Nephron progenitor cell (in vitro differentiated cells): ENCODE data around the gene APBB2.

Experiments
- DNase-seq: peaks from one replicate; pipeline ENCODE4 v3.0.0; 2021
- H3K27ac Mint-ChIP-seq: 2 replicates; pipeline ENCODE4 v1.8.0; 2021; ENCODE audit warnings: mild to moderate bottlenecking, moderate library complexity, mixed read lengths
- H3K27me3 Mint-ChIP-seq: 2 replicates; pipeline ENCODE4 v1.8.0; 2021; ENCODE audit warnings: mild to moderate bottlenecking, low read depth, mixed read lengths; ENCODE audit not compliant: poor library complexity
- H3K36me3 Mint-ChIP-seq: 2 replicates; pipeline ENCODE4 v1.8.0; 2021; ENCODE audit warnings: low read depth, mixed read lengths
- H3K4me1 Mint-ChIP-seq: 2 replicates; pipeline ENCODE4 v1.8.0; 2021; ENCODE audit warnings: mixed read lengths
- H3K4me3 Mint-ChIP-seq: 2 replicates; pipeline ENCODE4 v1.8.0; 2021; ENCODE audit warnings: mild to moderate bottlenecking, moderate library complexity, mixed read lengths
- H3K9me3 Mint-ChIP-seq: 2 replicates; pipeline ENCODE4 v1.8.0; 2021; ENCODE audit warnings: mild to moderate bottlenecking, moderate library complexity, mixed read lengths
- TF ChIP-seq, protein P1 (sequence below): fragments of 200-600 bp; sonication (generic); IDR thresholded peaks from 2 replicates; pipeline ENCODE4 v1.5.0; 2021; ENCODE audit warnings: antibody characterized with exemption

Gene APBB2

DNA sequence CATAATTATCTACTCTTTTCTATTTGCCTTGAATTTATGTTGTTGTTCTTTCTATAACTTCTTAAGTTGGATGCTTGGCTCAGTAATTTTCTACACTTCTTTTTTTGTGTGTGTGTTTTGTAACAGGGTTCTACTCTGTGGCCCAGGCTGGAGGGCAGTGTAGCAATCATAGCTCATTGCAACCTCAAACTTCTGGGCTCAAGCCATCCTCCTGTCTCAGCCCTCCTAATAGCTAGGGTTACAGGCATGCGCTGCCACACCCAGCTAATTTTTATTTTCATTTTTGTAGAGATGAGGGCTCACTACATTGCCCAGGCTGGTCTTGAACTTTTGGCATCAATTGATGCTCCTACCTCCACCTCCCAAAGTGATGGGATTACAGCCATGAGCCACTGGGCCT is 21.7 kb upstream of the APBB2 start:
- DNase-seq = no peak
- TF ChIP-seq, protein P1, sequence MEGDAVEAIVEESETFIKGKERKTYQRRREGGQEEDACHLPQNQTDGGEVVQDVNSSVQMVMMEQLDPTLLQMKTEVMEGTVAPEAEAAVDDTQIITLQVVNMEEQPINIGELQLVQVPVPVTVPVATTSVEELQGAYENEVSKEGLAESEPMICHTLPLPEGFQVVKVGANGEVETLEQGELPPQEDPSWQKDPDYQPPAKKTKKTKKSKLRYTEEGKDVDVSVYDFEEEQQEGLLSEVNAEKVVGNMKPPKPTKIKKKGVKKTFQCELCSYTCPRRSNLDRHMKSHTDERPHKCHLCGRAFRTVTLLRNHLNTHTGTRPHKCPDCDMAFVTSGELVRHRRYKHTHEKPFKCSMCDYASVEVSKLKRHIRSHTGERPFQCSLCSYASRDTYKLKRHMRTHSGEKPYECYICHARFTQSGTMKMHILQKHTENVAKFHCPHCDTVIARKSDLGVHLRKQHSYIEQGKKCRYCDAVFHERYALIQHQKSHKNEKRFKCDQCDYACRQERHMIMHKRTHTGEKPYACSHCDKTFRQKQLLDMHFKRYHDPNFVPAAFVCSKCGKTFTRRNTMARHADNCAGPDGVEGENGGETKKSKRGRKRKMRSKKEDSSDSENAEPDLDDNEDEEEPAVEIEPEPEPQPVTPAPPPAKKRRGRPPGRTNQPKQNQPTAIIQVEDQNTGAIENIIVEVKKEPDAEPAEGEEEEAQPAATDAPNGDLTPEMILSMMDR = no peak
- no peaks in the 10 kb centered on the region for H3K4me1 Mint-ChIP-seq
- H3K9me3 Mint-ChIP-seq = no peaks in the 10 kb centered on the region
- peaks cover 8% of the 10 kb centered on the region for H3K27me3 Mint-ChIP-seq
- no peaks in the 10 kb centered on the region for H3K36me3 Mint-ChIP-seq
- H3K4me3 Mint-ChIP-seq = no peak overlapping the region
- no peak overlapping the region for H3K27ac Mint-ChIP-seq

DNA sequence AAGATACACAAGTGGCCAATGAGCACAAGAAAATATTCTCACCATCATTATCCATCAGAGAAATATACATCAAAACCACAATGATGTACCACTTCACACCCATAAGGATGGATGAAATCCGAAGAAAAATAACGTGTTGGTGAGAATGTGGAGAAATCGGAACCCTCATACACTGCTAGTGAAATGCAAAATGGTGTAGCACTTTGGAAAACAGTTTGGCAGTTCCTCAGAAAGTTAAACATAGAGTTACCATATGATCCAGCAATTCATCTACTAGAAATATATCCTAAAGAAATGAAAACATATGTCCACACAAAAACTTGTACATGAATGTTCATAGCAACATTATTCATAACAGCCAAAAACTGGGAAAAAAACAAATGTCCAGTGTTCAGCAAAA is 18.5 kb upstream of the APBB2 start:
- peaks cover 6% of the 10 kb centered on the region for H3K27me3 Mint-ChIP-seq
- DNase-seq = no peak
- no peaks in the 10 kb centered on the region for H3K36me3 Mint-ChIP-seq
- no peaks in the 10 kb centered on the region for H3K9me3 Mint-ChIP-seq
- no peaks in the 10 kb centered on the region for H3K4me1 Mint-ChIP-seq
- no peak overlapping the region for H3K27ac Mint-ChIP-seq
- TF ChIP-seq, protein P1 = no peak
- no peak overlapping the region for H3K4me3 Mint-ChIP-seq

DNA sequence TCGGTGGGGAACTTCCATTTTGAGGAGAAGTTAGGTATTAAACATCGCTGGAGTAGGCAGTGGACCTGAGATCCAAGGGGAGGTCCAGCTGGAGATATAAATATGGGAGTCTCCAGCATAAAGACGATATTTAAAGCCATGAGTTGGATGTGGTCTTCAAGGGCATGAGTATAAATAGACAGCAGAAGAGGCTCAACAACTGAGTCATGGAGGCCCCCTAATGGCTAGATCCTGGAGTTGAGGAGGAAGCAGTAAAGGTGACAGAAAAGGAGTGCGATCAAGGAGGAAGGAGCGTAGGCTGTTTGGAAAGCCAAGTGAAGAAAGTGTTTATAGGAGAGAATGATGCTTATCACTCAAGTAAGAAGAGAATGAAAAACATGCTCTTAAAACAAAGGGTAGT is 18.1 kb upstream of the APBB2 start:
- H3K27me3 Mint-ChIP-seq = peaks cover 6% of the 10 kb centered on the region
- no peaks in the 10 kb centered on the region for H3K36me3 Mint-ChIP-seq
- TF ChIP-seq, protein P1 = no peak
- H3K4me1 Mint-ChIP-seq = no peaks in the 10 kb centered on the region
- no peak overlapping the region for H3K4me3 Mint-ChIP-seq
- H3K27ac Mint-ChIP-seq = no peak overlapping the region
- no peaks in the 10 kb centered on the region for H3K9me3 Mint-ChIP-seq
- no peak for DNase-seq

DNA sequence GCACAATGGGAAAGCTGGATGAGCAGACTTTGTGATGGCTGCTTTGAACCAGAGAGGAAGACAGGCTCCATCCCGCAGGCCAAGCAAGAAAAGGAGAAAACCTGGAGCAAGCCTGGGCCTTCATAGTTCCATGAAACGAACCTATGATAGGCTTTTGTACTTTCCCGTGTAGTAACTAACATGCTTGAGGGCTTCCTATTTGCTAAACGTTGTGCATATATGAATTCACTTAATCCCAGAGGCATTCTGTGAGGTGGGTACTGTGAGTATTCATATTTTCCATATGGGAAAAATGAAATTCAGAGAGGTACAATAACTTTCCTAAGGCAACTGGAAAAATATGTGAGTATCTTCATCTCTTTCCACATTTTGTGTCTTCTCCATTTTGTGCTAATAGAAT is 13.6 kb upstream of the APBB2 start:
- DNase-seq = no peak
- H3K27ac Mint-ChIP-seq = no peak overlapping the region
- H3K4me1 Mint-ChIP-seq = peaks cover 2% of the 10 kb centered on the region
- H3K27me3 Mint-ChIP-seq = peaks cover 2% of the 10 kb centered on the region
- no peaks in the 10 kb centered on the region for H3K9me3 Mint-ChIP-seq
- no peak overlapping the region for H3K4me3 Mint-ChIP-seq
- TF ChIP-seq, protein P1 = no peak
- no peaks in the 10 kb centered on the region for H3K36me3 Mint-ChIP-seq

DNA sequence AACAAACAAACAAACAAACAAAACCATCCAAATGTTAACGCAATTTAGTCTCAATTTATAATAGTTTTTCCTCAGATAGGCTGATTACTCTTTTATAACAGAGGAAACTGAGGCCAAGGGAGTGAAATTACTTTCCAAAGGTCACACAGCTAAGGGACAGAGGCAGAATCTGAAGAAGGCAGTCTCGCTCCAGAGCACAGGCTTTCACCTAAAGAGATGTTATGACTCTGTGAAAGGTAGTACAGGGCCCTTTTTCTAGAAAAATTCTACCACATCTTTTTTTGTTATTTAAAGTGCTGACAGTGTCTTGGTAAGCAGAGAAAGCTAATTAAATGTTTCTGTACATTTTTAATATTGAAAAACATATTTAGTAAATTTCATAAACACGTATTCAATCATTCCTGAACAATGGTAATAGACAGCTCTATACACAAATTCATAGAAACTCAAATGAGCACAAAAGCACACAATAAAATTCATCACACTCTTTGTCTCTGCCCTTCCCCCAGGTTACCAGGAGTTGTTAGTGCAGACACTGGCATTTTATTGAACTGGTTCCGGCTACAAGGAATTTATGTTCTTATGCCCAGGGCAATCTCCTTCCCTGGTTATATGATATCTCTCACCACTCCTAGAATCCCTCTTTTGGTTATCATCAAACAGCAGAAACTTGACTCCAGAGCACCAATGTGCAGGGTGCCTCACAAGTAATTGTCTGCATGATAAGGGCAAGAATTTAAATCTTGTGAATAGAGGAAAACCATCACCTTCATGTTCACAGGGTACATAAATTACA is 7.7 kb upstream of the APBB2 start:
- Mint-ChIP-seq H3K4me3 (no peak overlapping the region), H3K27me3 (peaks cover 5% of the 10 kb centered on the region), H3K36me3 (no peaks in the 10 kb centered on the region), H3K4me1 (peaks cover 16% of the 10 kb centered on the region), H3K27ac (no peak overlapping the region), H3K9me3 (no peaks in the 10 kb centered on the region)
- no peak for DNase-seq
- TF ChIP-seq, protein P1 = no peak

DNA sequence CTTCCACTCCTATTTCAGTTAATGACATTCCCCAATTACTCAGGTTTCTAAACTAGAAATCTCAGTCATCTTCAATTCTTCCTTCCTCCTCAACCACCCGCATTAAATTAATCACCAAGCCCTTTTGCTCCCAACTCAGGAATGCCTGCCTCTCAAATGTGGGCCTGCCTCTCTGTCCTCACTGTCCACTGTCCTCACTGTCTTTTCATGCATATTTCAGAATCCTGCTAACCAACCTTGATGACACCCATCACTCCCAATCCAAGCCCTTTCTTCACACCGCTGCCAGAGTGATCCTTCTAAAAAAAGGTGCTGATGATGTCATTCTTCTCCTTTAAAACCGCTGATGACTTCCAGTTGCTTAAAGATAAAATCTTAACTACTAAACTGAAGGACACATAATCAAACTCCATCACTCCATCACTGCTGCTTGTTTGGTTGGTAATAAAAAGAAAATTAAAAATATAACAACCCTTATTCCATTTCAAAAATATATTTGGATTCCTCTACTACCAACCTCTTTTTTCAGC is 5.1 kb upstream of the APBB2 start:
- no peak overlapping the region for H3K27ac Mint-ChIP-seq

More for the DNA sequence above, 5.1 kb upstream of the APBB2 start:
- Mint-ChIP-seq H3K27me3 (peaks cover 5% of the 10 kb centered on the region), H3K36me3 (no peaks in the 10 kb centered on the region), H3K9me3 (no peaks in the 10 kb centered on the region), H3K4me3 (no peak overlapping the region), H3K4me1 (peaks cover 34% of the 10 kb centered on the region)
- DNase-seq = no peak
- TF ChIP-seq, protein P1 = no peak
